ENCODE data around the gene SEMA3C. TPM values are rescaled to one million over a fixed set of nuclear protein-coding genes. Genes with fewer than 3 reads are reported as not detected.

Gene SEMA3C
- 377 and 386 TPM in 2 replicates for polyA plus RNA-seq
- polyA minus RNA-seq, result 978 and 1,090 TPM in 2 replicates

DNA sequence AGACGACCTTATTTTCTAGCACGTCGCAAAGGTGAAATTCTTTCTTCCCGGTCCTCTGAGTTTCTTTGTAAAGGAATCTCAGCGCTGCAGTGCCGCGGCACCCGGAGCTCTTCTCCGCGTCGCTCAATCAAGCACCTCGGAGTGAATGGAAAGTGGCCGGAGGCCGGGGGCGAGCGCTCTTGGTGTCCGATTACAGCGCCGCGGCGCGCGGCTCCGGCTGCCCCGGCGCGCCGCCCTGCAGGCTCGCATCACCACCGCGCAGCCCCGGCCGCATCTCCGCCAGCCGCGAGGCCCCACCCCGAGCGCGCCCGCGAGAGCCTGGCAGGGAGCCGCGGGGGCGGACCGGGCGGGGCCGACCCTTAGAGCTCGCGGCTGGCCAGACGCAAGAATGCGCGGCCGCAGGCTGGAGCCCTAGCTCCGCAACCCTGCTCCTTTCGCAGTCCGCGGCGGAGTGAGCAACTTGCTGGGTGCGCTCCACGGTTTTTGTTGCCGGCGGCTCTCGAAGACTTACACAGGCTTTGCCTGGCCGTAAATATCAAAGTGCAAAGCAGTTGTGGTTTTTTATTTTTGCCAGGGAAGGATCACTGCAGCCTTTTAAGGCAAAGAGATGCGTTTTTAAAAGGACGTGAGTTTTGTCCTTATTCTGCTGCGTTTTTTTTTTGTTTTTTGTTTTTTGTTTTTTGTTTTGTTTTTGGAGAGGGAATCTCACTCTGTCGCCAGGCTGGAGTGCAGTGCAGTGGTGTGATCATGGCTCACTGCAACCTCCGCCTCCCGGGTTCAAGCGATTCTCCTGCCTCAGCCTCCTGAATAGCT, at the start of gene SEMA3C:
Gene SEMA3C (minus strand): TSS at position 143 of the 813 bp plus-strand sequence. CDS start 2,270 bp downstream, outside the sequence.
- Histone ChIP-seq H4K20me1 (ENCODE audit: insufficient read depth) (no peaks in the 10 kb centered on the region), H3K27ac (ENCODE audit: low read length) (peak within 1 kb of the TSS; percentile 82)

DNA sequence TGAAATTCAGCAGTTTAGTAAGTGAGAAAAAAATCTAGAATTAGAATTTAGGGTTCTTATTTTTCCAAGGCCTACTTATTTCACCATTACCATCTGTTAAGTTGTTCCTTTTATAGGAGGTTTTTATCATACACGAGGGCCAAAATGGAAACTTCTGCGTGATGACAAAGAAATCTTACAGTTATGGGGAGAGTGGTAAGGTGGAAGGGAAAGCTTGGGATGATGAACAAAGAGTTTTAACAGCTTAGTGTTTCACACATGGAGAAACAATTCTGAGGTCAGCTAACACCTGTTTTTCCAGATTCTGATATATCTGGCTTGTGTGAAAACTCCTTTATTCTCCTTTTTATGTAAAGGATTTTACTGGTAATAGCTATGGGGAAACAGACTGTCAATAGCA, 49.8 kb upstream of the SEMA3C start:
- no peaks in the 10 kb centered on the region for H3K27me3 ChIP-seq (ENCODE audit: insufficient read depth, low read depth, low read length)
- no peak overlapping the region for H3K4me2 ChIP-seq (ENCODE audit: low read length)
- no peak overlapping the region for H3K27ac ChIP-seq (ENCODE audit: low read length)
- H3F3A ChIP-seq (ENCODE audit: insufficient read depth, low read length, poor library complexity, severe bottlenecking), result no peaks in the 10 kb centered on the region
- H3K4me3 ChIP-seq (ENCODE audit: low read length), result no peak overlapping the region
- no peak overlapping the region for H3K9ac ChIP-seq (ENCODE audit: low read length)
- no peaks in the 10 kb centered on the region for H3K79me2 ChIP-seq (replicated peaks; ENCODE audit: insufficient read depth, low read length)
- no peak overlapping the region for H2AFZ ChIP-seq (ENCODE audit: low read depth, low read length)
- TF ChIP-seq EZH2 (IDR thresholded peaks at IDR 0.05; ENCODE audit: borderline replicate concordance, insufficient read depth, low read length, poor library complexity, severe bottlenecking), result no peak
- H3K9me3 ChIP-seq (ENCODE audit: low read length), result no peaks in the 10 kb centered on the region
- H4K20me1 ChIP-seq (ENCODE audit: insufficient read depth), result no peaks in the 10 kb centered on the region
- H3K36me3 ChIP-seq (ENCODE audit: insufficient read depth, low read length), result no peaks in the 10 kb centered on the region
- no peaks in the 10 kb centered on the region for H3K9me2 ChIP-seq (ENCODE audit: insufficient read depth, low read length)

More for the DNA sequence above, at the start of gene SEMA3C:
- no peaks in the 10 kb centered on the region for H3K36me3 ChIP-seq (ENCODE audit: insufficient read depth, low read length)
- no peaks in the 10 kb centered on the region for H3K27me3 ChIP-seq (ENCODE audit: insufficient read depth, low read depth, low read length)
- peak within 1 kb of the TSS; percentile 84 for H3K4me2 ChIP-seq (ENCODE audit: low read length)
- H3K9me3 ChIP-seq (ENCODE audit: low read length), result no peaks in the 10 kb centered on the region
- H3K9ac ChIP-seq (ENCODE audit: low read length), result peak within 1 kb of the TSS; percentile 76
- H3F3A ChIP-seq (ENCODE audit: insufficient read depth, low read length, poor library complexity, severe bottlenecking), result no peaks in the 10 kb centered on the region
- peaks cover 55% of the 10 kb centered on the region for H3K79me2 ChIP-seq (replicated peaks; ENCODE audit: insufficient read depth, low read length)
- H3K9me2 ChIP-seq (ENCODE audit: insufficient read depth, low read length), result no peaks in the 10 kb centered on the region
- H2AFZ ChIP-seq (ENCODE audit: low read depth, low read length), result no peak within 1 kb of the TSS
- TF ChIP-seq SMC3 (conservative IDR thresholded peaks at IDR 0.05; ENCODE audit: poor library complexity) (peak; percentile 56), EP300 (conservative IDR thresholded peaks at IDR 0.05; ENCODE audit: poor library complexity, severe bottlenecking) (no peak), RAD21 (conservative IDR thresholded peaks at IDR 0.05) (peak; percentile 57), MXI1 (conservative IDR thresholded peaks at IDR 0.05; ENCODE audit: poor library complexity, severe bottlenecking) (peak; percentile 58)
- peak within 1 kb of the TSS; percentile 79 for H3K4me3 ChIP-seq (ENCODE audit: low read length)

DNA sequence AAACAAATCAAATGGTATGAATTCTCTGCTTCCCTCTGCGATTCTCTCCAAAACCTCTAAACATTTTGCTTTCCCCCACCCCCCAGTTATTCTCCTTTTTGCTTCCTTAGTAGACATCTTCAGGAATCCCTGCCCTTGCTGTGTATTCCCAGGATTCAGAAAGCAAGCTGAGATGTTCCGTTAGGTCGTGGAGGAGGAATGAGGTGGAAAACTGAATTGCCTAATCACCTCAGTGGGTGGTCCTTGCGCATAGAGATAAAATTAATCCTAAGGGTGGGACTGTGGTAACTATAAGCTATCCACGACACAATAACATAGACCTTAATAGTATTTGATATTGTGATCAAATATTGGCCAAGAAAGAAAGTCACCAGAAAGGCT, 49.1 kb upstream of the SEMA3C start:
- no peaks in the 10 kb centered on the region for H3K36me3 ChIP-seq (ENCODE audit: insufficient read depth, low read length)
- H3K27me3 ChIP-seq (ENCODE audit: insufficient read depth, low read depth, low read length), result no peaks in the 10 kb centered on the region
- H2AFZ ChIP-seq (ENCODE audit: low read depth, low read length), result no peak overlapping the region
- TF ChIP-seq, protein P1, sequence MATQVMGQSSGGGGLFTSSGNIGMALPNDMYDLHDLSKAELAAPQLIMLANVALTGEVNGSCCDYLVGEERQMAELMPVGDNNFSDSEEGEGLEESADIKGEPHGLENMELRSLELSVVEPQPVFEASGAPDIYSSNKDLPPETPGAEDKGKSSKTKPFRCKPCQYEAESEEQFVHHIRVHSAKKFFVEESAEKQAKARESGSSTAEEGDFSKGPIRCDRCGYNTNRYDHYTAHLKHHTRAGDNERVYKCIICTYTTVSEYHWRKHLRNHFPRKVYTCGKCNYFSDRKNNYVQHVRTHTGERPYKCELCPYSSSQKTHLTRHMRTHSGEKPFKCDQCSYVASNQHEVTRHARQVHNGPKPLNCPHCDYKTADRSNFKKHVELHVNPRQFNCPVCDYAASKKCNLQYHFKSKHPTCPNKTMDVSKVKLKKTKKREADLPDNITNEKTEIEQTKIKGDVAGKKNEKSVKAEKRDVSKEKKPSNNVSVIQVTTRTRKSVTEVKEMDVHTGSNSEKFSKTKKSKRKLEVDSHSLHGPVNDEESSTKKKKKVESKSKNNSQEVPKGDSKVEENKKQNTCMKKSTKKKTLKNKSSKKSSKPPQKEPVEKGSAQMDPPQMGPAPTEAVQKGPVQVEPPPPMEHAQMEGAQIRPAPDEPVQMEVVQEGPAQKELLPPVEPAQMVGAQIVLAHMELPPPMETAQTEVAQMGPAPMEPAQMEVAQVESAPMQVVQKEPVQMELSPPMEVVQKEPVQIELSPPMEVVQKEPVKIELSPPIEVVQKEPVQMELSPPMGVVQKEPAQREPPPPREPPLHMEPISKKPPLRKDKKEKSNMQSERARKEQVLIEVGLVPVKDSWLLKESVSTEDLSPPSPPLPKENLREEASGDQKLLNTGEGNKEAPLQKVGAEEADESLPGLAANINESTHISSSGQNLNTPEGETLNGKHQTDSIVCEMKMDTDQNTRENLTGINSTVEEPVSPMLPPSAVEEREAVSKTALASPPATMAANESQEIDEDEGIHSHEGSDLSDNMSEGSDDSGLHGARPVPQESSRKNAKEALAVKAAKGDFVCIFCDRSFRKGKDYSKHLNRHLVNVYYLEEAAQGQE (IDR thresholded peaks at IDR 0.05; ENCODE audit: borderline replicate concordance), result peak; percentile 42
- TF ChIP-seq EP300 (conservative IDR thresholded peaks at IDR 0.05; ENCODE audit: poor library complexity, severe bottlenecking), result no peak
- H3K9me2 ChIP-seq (ENCODE audit: insufficient read depth, low read length), result no peaks in the 10 kb centered on the region
- H3K9ac ChIP-seq (ENCODE audit: low read length), result no peak overlapping the region
- no peak overlapping the region for H3K4me2 ChIP-seq (ENCODE audit: low read length)
- H3K4me3 ChIP-seq (ENCODE audit: low read length), result no peak overlapping the region
- H3K27ac ChIP-seq (ENCODE audit: low read length), result no peak overlapping the region
- H3F3A ChIP-seq (ENCODE audit: insufficient read depth, low read length, poor library complexity, severe bottlenecking), result no peaks in the 10 kb centered on the region
- H3K79me2 ChIP-seq (replicated peaks; ENCODE audit: insufficient read depth, low read length), result no peaks in the 10 kb centered on the region
- no peaks in the 10 kb centered on the region for H3K9me3 ChIP-seq (ENCODE audit: low read length)
- no peaks in the 10 kb centered on the region for H4K20me1 ChIP-seq (ENCODE audit: insufficient read depth)

Data from neural cell (in vitro differentiated cells).